Hematopoietic multipotent progenitor cell treated with erythropoietin and hydrocortisone succinate and interleukin-3 and kit ligand, for 4 days (in vitro differentiated cells): ENCODE results near the gene SRSF4.
"Not testable (repeated sequence)": the region's sequence is repeated elsewhere in the genome, so short reads cannot be mapped to it uniquely, and the experiment has no call there.

Experiments used
- DNase-seq: peaks from one replicate; pipeline ENCODE4 v3.0.0-alpha.2; 2015

The SRSF4 gene

GRCh38 chr1:29123887-29124365, 57.8 kb downstream of the SRSF4 start, which contains the start of gene TMEM200B:
TSS of gene TMEM200B (minus strand) at chr1:29123903. CDS start at chr1:29121828, 2,075 bp downstream.
- no peak for DNase-seq

DNA sequence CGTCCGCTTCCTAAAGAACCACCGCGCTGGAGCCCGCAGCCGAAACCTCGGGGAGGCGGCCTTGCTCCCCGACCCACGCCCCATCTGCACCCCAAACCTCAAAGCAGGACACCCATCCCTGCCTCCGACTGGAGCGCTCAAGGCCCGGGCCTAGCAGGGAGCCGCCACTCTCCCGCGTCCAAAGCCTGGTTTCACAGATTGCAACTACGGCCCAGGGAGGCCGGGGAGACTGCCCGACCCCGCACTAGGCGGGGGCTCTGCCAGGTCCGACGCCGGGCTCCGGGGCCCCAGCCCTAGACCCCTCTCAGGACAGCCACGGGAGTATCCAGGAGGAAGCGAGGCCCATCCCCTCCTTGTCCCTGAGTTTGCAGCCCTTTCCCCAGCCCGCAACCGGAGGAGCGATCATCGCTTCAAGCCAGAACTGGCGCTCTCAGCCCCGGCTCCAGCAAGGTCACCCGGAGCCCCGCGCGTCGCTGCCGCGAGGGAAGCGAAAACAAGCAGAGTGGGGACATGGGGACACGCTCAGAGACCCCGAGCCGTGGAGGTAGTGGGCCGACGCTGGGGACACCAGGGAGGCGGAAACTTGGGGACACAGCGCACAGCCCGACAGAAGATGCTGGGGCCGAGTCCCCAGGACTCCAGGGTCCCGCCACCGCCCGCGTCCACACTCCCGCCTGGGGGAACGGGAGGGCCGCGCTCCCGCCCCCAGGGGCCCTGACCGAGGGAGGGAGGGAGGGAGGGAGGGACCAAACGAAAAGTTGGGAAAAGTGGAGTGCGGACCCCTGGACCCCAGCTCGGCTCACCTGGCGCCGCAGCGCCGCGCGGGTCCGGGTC, 58.4 kb downstream of the SRSF4 start:
- DNase-seq = peak; percentile 42

- no peak for DNase-seq
Measured at GRCh38 chr1:29122682-29123052, 59.0 kb downstream of the SRSF4 start.

DNA sequence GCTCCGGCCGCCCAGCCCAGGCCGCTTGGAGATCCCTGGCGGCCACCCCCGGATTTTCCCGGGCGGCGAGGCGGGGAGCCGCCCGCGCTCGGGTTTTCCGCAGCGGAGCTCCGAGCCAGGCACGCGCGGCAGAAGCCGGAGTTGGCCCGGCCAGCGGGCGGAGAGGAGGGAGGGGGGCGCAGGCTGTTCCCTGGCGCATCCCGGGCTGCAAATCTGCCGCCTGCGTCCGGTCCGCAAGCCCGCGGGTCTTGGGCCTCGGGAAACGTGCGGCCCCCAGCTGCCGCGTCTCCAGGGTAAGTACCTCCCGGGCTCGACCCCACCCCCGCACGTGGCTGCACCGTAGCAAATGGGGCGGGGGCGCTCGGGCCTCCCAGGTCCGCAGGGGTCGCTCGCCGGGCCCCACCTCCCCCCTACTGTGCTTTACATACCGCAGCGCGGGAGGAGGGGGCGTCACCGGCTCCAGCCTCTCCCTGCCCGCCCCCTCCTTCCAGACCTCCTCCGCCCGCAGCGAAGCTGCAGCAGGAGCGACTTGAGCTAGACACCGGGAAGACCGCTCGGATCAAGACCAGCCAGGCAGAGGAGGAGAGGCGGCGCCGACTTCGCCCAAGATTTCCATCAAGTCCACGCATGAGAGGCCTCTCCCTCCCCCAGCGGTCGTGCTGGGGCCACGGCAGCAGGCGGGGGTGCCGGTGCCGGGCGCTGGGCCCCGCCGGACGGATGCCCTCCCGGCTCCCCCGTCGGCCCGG, 59.6 kb downstream of the SRSF4 start:
- DNase-seq = no peak

DNA sequence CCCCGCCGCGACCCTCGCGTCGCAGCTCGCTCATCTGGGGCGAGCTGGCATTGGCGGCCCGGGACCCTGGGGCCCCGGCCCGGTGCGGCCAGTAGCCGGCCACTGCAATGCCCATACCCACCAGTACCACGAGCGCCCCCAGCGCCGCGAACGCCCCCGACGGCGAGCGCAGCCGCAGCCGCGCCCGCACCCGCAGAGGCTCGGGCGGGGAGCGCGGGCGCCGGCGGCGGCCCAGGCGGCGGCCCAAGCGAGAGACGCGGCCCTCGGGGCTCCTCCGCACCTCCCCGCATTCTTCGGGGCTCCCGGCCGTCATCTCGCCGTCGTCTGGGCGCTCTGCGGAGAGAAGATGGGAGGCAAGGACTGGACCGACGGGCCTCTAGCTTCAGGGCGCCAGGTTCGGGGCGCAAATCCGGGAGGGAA, 60.2 kb downstream of the SRSF4 start:
- DNase-seq = peak; percentile 27

GRCh38 chr1:29120947-29121485, 60.7 kb downstream of the SRSF4 start:
- peak; percentile 88 for DNase-seq

- DNase-seq = no peak
Measured at GRCh38 chr1:29120367-29120766, 61.3 kb downstream of the SRSF4 start.

DNA sequence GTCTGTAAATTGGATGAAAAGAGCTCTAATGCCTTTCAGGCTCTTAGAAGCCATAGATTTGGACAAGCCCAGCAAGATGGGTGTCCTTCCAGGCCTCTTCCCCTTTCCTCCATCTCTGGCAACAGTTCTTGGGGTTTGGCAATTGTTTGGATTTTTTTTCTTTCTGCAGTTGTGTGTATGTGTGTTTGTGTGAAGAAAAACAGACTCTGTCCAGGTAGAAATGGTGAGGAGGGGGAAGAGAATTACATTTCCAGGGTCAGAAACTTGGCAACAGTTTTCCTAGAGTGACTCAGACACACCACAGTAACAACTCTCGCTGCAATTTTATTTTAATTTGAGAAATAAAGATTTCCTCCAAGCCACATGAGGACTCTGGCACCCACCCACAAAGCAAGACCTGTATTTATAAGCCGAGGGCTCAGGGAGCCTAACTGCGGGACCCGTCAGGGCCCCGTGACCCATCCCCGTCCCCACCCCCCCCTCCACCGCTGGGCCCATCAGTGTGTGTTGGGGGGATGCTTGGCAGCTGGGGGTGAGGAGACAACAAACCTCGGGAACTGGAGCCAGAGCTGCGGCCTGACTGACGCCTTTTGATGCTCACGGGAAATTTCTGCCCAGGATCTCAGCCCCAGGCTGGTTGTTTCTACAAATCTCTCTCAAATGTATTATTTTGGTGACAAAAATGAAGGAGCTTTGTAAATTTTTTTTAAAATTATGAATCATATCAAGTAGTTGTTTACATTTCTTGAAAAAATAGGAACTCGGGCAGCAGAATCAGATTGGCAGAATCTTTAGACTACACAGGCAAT, 62.4 kb downstream of the SRSF4 start:
- DNase-seq = no peak

GRCh38 chr1:29117381-29117780, 64.3 kb downstream of the SRSF4 start:
- DNase-seq = no peak

GRCh38 chr1:29114654-29115053, 67.0 kb downstream of the SRSF4 start:
- DNase-seq = no peak

DNA sequence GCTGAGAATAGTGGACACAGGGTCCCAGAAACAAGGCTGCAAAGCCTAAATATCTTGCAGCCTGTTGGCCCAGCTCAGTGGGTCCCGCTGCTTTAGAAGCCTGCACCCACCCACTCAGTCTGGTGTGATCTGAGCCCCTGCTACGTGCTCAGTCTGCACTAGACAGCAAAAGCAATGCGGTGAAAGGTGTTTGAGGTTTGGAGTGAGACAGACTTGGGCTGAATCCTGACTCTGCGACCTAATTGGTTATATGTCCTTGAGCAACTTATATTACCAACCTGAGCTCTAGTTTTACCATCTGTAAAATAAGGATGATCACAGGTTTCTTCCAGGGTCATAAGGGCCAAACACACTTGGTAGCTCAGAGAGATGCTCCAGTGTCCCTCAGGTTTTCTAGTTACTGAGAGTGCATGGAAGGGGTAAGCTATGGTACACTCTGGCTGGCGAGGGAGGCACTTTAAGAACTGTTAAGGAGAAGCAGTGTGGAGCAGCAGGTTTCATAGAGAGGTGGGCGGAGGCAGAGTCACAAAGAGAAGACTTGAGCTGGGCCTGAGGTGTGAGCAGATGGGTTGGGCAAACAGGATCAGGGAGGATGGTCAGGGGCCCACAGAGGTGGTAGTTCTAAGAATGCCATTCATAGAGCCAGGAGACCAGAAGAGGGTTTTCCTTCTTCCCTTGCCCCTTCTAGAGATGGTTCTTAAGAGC, 68.1 kb downstream of the SRSF4 start:
- no peak for DNase-seq

DNA sequence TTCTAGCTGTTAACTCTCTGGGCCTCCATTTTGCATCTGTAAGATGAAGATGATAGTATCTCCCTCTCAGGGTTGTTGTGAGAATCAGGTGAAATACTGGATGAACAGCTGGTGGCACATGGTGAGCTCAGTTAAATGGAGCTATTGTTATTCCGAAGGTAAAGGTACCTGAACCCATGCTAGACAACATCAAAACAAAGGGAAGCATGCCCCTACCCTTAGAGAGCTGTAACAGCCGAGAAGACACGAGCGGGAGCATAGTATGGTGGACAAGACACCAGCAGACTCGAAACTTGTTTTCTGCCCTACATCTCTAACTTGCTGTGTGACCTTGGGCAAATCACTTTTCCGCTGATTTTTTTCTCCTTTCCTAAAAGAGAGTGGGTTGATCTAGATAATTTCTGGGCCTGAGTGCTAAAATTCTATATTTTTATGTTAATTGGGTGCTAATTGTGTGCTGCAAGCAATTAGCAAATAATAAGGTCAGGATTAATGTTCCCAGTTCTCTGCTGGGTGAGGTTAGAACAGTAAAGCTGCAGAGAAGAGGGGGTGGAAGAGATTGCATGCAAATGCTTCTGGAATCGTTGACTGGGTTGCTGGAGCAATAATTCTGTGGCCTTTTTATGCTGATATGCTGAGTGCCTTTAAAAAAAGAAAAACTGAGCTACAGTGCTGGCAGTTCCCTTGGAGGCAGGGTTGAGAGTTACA, 68.8 kb downstream of the SRSF4 start:
- DNase-seq = no peak

DNA sequence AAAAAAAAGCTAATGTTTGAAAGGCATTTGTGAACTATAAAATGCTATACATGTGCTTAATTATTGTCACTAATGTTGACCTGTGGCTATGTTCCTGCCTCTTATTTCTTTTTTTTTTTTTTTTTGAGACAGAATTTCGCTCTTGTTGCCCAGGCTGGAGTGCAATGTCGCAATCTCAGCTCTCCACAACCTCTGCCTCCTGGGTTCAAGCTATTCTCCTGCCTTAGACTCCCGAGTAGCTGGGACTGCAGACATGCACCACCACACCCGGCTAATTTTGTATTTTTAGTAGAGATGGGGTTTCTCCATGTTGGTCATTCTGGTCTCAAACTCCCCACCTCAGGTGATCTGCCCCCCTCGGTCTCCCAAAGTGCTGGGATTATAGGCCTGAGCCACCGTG, 73.7 kb downstream of the SRSF4 start:
- not testable (repeated sequence) for DNase-seq

DNA sequence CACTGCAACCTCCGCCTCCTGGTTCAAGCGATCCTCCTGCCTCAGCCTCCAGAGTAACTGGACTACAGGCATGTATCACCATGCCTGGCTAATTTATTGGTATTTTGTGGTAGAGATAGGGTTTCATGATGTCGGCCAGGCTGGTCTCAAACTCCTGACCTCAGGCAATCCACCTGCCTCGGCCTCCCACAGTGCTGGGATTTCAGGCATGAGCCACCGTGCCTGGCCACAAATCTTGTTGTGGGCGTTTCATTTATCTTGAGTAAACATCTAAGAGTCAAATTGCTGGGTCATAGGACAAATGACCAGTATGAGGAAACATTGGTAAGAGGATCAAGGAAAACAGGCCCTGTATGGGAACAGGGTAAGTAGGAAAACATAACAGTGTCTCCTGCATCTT, 75.9 kb downstream of the SRSF4 start:
- DNase-seq = no peak

- DNase-seq = no peak
Measured at GRCh38 chr1:29100487-29100886, 81.2 kb downstream of the SRSF4 start.

GRCh38 chr1:29099286-29099685, 82.4 kb downstream of the SRSF4 start:
- DNase-seq = no peak
